GM18868 (cell line): Measurements from ENCODE around the gene SEPTIN10.
"Not testable (repeated sequence)": the region's sequence is repeated elsewhere in the genome, so short reads cannot be mapped to it uniquely, and the experiment has no call there.

ENCODE experiments used
- ATAC-seq: cut with Tn5 transposase; IDR thresholded peaks from one replicate; pipeline ENCODE4 v1.9.1; 2021; ENCODE audit warnings: mild to moderate bottlenecking, moderate library complexity; ENCODE audit not compliant: unreplicated experiment

SEPTIN10 gene

DNA sequence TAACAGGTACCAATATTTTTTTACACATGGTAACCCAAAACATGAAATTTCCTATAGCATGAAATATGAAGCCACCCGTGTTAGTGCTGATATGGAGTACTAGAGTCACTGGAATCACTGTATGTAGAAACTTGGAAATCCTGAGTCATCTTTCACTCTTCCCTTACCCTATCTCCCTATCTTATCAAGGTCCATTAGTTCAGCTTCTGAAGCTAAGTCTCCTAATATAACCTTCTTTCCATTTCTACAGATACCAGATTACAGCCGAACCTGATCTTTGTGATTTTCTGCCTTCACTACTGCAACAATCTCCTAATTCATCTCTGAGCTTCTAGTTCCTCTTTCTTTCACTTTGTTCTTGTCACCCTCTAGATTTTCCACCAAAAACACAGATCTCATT lies 59.0 kb downstream of the SEPTIN10 start:
- no peak for ATAC-seq

DNA sequence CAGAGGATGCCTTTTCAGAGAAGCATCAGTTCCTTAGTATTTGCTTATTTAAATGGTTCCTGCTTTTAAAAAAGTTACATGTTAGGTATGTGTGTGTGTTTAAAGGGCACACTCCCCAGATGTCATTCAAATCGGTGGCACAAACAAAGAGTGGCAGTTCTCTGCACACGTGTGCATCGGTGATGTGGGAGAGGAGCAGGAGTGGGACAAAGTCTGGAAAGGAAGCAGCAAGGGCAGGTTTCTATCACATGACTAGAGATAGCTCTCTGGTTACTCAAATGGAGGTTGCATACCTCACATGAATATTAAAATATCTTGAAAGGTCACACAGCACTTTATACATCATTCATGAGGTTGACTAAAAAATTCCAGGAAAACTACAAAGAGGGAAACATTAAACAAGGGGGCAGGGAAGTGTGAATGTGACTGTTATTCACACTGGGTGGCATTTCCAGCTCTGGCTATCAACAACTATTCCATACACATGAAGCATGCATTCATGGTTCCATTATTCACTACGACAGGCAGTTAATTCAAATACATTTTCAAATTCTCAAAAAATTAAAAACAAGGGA lies 64.7 kb downstream of the SEPTIN10 start:
- no peak for ATAC-seq

DNA sequence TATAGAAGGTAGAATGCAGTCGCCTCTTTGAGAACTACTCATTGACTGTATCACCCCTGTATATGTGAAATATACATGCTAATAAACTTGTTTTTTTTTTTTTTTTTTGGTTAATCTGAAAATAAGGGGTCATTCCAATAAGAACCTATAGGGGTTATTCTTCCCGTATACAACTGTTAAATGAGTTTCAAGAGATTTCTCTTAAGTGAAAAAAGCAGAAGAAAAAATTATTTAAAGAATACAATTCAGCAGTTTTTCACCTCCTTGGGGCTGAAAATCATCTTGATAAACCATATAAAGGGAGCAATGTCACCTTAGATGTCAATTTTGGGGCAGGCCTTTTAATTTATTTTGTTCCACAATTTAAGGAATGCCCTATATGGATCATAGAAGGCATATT lies 66.5 kb downstream of the SEPTIN10 start:
- no peak for ATAC-seq

GRCh38 chr2:109545828-109546713 lies 67.7 kb downstream of the SEPTIN10 start:
- ATAC-seq, result peak; percentile 87

GRCh38 chr2:109542384-109542783 lies 71.4 kb downstream of the SEPTIN10 start:
- no peak for ATAC-seq

- no peak for ATAC-seq
Measured at GRCh38 chr2:109538546-109538945, 75.2 kb downstream of the SEPTIN10 start.

DNA sequence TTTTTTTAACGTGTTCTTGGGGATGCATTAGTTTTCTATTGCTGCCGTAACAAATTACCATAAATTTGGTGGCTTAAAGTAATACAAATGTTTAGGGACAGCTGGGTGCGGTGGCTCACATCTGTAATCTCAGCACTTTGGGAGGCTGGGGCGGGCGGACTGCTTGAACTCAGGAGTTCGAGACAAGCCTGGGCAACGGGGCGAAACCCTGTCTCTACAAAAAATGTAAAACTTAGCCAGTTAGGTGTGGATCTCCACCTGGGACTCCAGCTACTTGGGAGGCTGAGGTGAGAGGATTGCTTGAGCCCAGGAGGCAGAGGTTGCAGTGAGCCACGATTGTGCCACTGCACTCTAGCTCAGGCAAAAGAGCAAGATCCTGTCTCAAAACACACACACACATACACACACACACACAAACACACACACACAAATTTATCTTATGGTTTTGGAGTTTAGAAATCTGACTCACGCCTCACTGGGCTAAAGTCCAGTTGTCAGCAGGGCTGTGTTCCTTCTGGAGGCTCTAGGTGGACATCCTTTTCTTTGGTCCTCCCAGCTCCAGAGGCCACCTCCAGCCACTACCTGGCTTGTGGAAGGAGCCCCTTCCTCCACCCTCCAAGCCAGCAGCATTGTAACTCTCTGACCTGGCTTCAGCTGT lies 76.1 kb downstream of the SEPTIN10 start:
- no peak for ATAC-seq

DNA sequence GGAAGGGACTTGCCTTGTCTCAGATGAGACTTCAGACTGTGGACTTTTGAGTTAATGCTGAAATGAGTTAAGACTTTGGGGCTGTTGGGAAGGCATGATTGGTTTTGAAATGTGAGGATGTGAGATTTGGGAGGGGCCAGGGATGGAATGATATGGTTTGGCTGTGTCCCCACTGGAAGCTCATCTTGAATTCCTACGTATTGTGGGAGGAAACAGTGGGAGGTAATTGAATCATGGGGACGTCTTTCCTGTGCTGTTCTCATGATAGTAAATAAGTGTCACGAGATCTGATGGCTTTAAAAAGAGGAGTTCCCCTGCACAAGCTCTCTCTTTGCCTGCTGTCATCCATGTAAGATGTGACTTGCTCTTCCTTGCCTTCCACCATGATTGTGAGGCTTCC lies 77.2 kb downstream of the SEPTIN10 start:
- not testable (repeated sequence) for ATAC-seq

DNA sequence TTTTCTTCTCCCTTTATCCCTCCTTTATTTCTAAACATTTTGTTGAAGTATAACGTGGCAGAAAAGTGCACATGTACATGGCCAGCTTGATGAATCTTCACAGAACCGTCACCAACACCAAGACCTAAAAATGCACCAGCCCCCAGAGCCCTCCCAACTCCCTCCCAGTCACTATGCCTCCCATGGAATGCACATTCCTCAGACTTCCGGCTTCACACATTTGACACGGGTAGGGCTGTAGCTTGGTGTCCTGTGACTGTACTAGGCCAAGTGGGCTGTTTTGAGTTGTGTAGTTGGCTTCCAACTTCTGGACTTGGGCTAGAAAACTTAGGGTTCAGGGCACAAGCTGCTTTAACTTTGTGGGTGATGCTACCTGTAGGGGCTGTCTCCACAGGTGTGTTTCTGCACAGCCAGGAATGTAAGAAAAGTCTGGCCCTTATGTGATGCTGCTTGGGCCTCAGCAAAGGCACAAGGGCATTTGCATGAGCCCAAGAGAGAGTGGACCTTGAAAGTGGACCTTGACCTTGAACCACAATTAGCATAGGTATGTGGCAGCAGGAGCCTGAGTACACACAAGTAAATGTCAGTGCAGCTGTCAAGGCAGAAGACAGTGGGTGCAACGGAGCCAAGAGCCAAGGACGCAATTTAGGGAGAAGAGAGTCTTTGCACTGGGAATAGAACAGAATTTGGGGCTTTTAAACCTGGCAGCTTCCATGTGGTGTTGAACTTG lies 78.4 kb downstream of the SEPTIN10 start:
- ATAC-seq, result no peak

GRCh38 chr2:109533823-109534222 lies 79.9 kb downstream of the SEPTIN10 start:
- no peak for ATAC-seq

- ATAC-seq, result no peak
Measured at GRCh38 chr2:109532728-109533076, 81.1 kb downstream of the SEPTIN10 start.

DNA sequence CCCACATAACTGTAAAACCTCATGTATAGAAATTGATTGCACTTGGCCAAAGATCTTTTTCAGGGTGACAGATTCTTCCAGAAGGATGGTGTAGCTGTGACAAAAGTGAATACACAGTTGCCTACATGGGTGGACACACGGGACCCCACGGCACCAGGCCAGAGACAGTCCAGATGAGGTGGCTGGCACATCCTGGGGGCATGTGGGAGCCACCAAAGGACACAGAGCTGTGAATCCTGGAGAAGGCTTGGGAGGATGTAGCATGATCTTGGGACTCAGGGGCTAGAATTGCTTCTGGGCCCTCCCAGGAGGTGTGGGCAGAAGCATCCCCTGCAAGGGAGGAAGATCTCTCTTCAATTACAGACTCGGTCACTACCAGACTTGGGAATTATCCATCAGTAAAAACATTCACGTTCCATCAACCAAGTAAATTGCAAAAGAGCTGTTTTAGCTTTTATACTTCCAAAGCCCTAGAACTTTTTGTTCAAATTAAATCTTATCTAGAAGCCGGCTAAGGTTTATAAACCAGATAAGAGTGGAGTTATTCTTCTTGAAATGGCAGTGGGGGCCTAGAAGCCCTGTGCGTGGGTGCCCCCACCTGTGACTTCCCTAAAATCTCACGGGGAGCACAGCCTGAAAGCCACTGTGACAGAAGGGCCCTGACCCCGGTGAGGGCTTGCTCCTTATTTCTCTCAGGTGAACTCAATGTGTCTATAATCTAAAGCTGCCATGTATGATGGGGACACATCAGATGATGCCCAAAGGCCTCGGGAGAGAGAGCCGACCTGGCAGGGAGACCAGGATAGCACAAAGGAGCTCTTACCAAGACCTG lies 81.7 kb downstream of the SEPTIN10 start:
- no peak for ATAC-seq

GRCh38 chr2:109531221-109531620 lies 82.5 kb downstream of the SEPTIN10 start:
- ATAC-seq, result no peak

DNA sequence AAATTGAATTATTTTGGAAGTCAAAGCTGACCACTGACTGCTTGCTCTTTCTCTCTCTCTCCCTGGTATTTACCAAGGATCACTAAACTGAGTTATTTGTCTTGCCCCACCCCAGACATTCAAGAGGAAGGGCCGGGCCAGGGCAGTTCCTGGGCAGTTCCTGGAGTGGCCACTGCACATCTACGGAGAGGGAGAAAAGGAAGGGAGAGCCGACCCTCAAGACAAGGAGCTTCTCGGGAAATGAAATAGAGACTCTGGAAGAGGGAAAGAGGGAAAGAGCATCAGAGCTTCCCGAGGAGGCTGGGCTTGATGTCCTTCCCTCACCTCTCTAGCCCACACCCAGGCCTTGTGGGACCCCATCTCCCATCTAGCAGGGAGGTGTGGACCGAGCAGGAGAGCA lies 83.1 kb downstream of the SEPTIN10 start:
- no peak for ATAC-seq

DNA sequence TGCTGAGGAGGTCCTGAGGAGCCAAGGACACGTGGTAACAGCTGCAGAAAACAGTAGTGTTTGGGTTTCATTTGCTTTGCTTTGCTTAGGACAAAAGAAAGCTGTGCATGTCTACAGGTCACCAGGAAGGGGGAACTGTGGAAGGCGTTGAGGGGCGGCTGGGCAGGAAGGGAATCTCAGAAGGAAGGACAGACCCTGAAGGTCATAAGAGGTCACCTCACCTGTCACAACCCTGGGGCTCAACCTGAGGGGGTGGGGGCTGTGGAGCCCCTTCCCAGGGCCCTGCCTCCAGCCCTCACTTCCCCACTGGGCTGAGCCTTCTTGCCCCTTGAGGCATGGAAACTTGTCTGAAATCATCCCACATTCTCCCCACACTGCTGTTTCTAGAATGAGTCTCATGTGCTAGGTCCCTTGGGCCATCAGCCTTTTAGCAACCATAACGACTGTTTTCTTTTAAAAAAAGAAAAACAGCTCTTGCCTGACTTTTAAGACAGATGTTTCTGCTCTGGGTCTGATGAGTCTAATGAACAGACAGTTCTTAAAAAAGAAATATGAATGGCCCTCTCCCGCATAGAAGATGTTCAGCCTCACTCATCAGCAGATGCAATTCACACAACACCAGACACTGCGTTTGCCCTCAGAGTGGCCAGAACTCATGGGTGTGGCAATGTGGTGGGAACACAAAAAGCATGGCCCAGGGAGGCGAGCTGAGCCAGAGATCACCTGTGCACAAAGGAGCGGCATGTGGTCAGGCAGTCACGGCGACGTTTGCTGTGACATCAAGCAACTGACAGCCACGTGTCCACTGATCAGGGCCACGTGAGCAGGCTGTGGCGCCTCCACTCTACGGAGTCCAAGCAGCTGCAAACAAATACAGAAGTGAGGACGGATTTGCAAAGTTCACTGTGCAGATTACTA lies 84.0 kb downstream of the SEPTIN10 start:
- no peak for ATAC-seq

GRCh38 chr2:109528811-109529501 lies 84.8 kb downstream of the SEPTIN10 start:
- no peak for ATAC-seq

- ATAC-seq, result no peak
Measured at GRCh38 chr2:109527846-109528705, 85.7 kb downstream of the SEPTIN10 start.

DNA sequence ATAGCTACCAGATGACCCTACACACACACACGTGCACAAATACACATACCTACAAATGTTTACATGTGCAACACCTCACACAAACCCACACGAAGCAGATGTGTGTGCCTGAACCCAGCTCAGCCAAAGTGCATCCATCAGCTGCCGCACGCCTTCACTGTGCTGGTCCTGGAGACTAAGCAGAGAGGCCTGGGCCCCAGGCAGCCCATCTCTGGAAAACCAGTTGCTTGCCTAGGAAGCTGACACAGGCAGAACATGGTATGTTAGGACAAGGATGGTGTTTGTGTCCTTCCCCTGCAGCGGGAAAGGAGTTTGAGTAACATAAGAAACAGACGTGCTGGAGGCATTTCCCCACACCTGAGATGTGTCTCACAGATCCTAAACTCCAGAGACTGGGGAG lies 86.7 kb downstream of the SEPTIN10 start:
- ATAC-seq, result no peak
